Measurements from ENCODE around the gene MITD1. TPM values are rescaled to one million over a fixed set of nuclear protein-coding genes. Genes with fewer than 3 reads are reported as not detected.
A peak's percentile ranks its signal among the peaks of the same experiment; 100 is the strongest.

Gene MITD1
- total and polyA plus RNA-seq, 2 of the 13 experiments (the other 11 are each of a cell fraction or from before 2014, with no cell fraction given) = 17.8 to 43.7 TPM

- TF ChIP-seq NR2F1 (CRISPR knock-in tag; IDR thresholded peaks at IDR 0.05) = peak in 1 of 2 experiments; percentile 18; a peak in 1 of 4 replicates
- peak; percentile 99 for TF ChIP-seq GATAD1 (CRISPR knock-in tag; IDR thresholded peaks at IDR 0.05)
- TF ChIP-seq MAZ (IDR thresholded peaks at IDR 0.05; ENCODE audit: borderline replicate concordance, low read depth, low read length) = peak; percentile 96
- peak; percentile 84 for TF ChIP-seq MAZ (CRISPR knock-in tag; IDR thresholded peaks at IDR 0.05; ENCODE audit: low read depth)
- TF ChIP-seq ZBTB25 (CRISPR knock-in tag; IDR thresholded peaks at IDR 0.05) = peak; percentile 97
- TF ChIP-seq MYNN (CRISPR knock-in tag; IDR thresholded peaks at IDR 0.05; ENCODE audit: low read depth) = peak; percentile 90
- no peak; the same call in 1 of the 2 replicates for TF ChIP-seq ZSCAN20 (CRISPR knock-in tag; IDR thresholded peaks at IDR 0.05; ENCODE audit: borderline replicate concordance)
- TF ChIP-seq ZFP37 (CRISPR knock-in tag; IDR thresholded peaks at IDR 0.05; ENCODE audit: borderline replicate concordance) = 0 out of 2 replicates have a peak, but pooled peaks have one; percentile 94
- TF ChIP-seq PRDM10 (CRISPR knock-in tag; IDR thresholded peaks at IDR 0.05; ENCODE audit: low read depth) = peak; percentile 97
- TF ChIP-seq ZNF597 (CRISPR knock-in tag; IDR thresholded peaks at IDR 0.05) = no peak
- TF ChIP-seq HIC2 (CRISPR knock-in tag; IDR thresholded peaks at IDR 0.05; ENCODE audit: low read depth) = peak; percentile 66; the same call in 1 of the 2 replicates
- TF ChIP-seq MTF1 (CRISPR knock-in tag; IDR thresholded peaks at IDR 0.05) = no peak
- peak; percentile 96 for TF ChIP-seq ELF4 (CRISPR knock-in tag; IDR thresholded peaks at IDR 0.05; ENCODE audit: borderline replicate concordance)
- TF ChIP-seq AHR (CRISPR knock-in tag; IDR thresholded peaks at IDR 0.05) = peak; percentile 80
- TF ChIP-seq ZNF713 (CRISPR knock-in tag; IDR thresholded peaks at IDR 0.05) = 0 out of 2 replicates have a peak, but pooled peaks have one; percentile 71
- TF ChIP-seq ZNF614 (CRISPR knock-in tag; IDR thresholded peaks at IDR 0.05; ENCODE audit: borderline replicate concordance) = peak; percentile 98
- no peak for TF ChIP-seq HOXA9 (CRISPR knock-in tag; IDR thresholded peaks at IDR 0.05; ENCODE audit: borderline replicate concordance)
- no peak for TF ChIP-seq ZFYVE20 (CRISPR knock-in tag; IDR thresholded peaks at IDR 0.05; ENCODE audit: borderline replicate concordance, low read depth)
- peak; percentile 98; the same call in 1 of the 2 replicates for TF ChIP-seq ZNF788 (CRISPR knock-in tag; IDR thresholded peaks at IDR 0.05; ENCODE audit: borderline replicate concordance)
- TF ChIP-seq ZNF777 (CRISPR knock-in tag; IDR thresholded peaks at IDR 0.05) = peak; percentile 83
- TF ChIP-seq NFKBIZ (CRISPR knock-in tag; IDR thresholded peaks at IDR 0.05) = 0 out of 2 replicates have a peak, but pooled peaks have one; percentile 15
Measured at GRCh38 chr2:99180755-99181623, at the start of gene MITD1, which contains the start of gene MRPL30 (continued).

Measured in HepG2 (cell line).